Measurements from ENCODE around the gene CDHR2.

CDHR2 gene

DNA sequence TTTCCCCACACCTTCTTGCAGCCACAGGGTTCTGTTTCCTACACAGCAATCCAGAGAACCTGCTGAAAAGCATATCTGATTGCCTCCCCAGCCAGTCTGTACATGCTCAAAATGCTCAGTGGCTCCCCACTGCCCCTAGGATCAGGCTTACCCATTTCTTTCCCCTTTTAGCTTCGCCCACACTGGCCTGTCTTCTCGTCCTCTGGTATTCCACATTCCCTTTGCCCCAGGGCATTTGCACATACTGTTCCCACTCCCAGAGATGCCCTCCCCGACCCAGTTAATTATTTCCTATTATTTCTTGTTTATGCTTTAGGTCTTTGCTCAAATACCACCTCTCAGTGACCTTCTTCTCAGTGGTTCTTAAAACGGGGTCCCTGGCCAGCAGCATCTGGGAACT lies 91.5 kb downstream of the CDHR2 start:
- TF ChIP-seq GABPA (IDR thresholded peaks at IDR 0.05; ENCODE audit: low read depth): no peak
- TF ChIP-seq SPI1 (IDR thresholded peaks at IDR 0.05; ENCODE audit: borderline replicate concordance, low read depth): no peak
- no peak for TF ChIP-seq CTCF (IDR thresholded peaks at IDR 0.05; ENCODE audit: insufficient read depth, low read length)
- TF ChIP-seq POLR2AphosphoS5 (IDR thresholded peaks at IDR 0.05; ENCODE audit: low read depth): no peak
- TF ChIP-seq REST (IDR thresholded peaks at IDR 0.05; ENCODE audit: insufficient replicate concordance, low read depth): no peak
- peaks cover 9% of the 10 kb centered on the region for H3K27me3 ChIP-seq (ENCODE audit: insufficient read depth, poor library complexity, severe bottlenecking)
- DNase-seq (ENCODE audit: low read depth in 1 of 2, low spot score in 1 of 2): no peak
- no peak overlapping the region for H3K4me3 ChIP-seq (replicated peaks; ENCODE audit: insufficient read depth, low read length)
- H3K27ac ChIP-seq (replicated peaks): no peak overlapping the region

DNA sequence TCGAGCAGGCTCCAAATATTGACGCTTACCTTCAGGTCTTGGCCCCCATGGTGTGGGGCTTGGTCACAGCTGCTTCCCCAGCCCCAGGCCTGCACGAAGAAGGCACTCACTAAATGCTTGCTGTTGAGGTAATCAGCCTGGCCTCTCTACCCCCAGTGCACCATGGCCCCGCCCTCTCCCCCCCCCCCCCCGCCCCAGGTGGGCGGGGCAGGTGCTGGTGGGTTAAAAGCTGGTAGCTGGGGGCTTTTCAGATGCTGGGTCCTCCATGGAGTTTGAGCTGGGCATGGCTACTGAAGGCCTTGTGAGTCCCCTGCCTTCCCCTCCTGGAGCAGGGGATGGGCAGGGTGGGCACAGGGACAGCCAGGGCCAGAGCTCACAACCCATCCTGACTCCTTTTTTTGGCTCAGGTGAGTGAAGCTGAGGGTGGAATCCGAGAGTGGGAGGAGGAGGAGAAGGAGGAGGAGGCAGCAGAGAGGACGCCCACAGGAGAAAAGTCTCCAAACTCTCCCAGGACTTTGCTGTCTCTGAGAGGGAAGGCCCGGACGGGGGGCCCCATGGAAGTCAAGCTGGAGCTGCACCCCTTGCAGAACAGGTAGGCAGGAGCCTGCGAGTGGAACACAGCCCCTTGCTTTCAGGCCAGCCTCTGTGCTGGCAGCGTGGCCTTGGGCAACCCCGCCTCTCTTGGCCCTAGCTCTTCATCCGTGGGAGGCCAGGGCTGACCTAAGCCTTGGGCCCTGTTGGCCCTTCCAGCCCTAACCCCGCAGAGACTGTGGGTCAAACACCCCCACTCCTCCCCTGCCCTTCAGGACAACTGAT lies 93.7 kb downstream of the CDHR2 start:
- H3K27ac ChIP-seq (replicated peaks): no peak overlapping the region
- TF ChIP-seq SPI1 (IDR thresholded peaks at IDR 0.05; ENCODE audit: borderline replicate concordance, low read depth) (no peak), CTCF (IDR thresholded peaks at IDR 0.05; ENCODE audit: insufficient read depth, low read length) (no peak), REST (IDR thresholded peaks at IDR 0.05; ENCODE audit: insufficient replicate concordance, low read depth) (no peak)

GRCh38 chr5:176643491-176644219 lies 94.5 kb downstream of the CDHR2 start:
- DNase-seq (ENCODE audit: low read depth in 1 of 2, low spot score in 1 of 2): no peak
- H3K27me3 ChIP-seq (ENCODE audit: insufficient read depth, poor library complexity, severe bottlenecking): peaks cover 3% of the 10 kb centered on the region
- TF ChIP-seq CTCF (IDR thresholded peaks at IDR 0.05; ENCODE audit: insufficient read depth, low read length): no peak
- no peak for TF ChIP-seq GABPA (IDR thresholded peaks at IDR 0.05; ENCODE audit: low read depth)
- no peak for TF ChIP-seq POLR2AphosphoS5 (IDR thresholded peaks at IDR 0.05; ENCODE audit: low read depth)
- TF ChIP-seq REST (IDR thresholded peaks at IDR 0.05; ENCODE audit: insufficient replicate concordance, low read depth): no peak
- no peak for TF ChIP-seq SPI1 (IDR thresholded peaks at IDR 0.05; ENCODE audit: borderline replicate concordance, low read depth)
- no peak overlapping the region for H3K4me3 ChIP-seq (replicated peaks; ENCODE audit: insufficient read depth, low read length)
- no peak overlapping the region for H3K27ac ChIP-seq (replicated peaks)

More for the DNA sequence above, 93.7 kb downstream of the CDHR2 start:
- Histone ChIP-seq H3K4me3 (replicated peaks; ENCODE audit: insufficient read depth, low read length) (no peak overlapping the region), H3K27me3 (ENCODE audit: insufficient read depth, poor library complexity, severe bottlenecking) (peaks cover 3% of the 10 kb centered on the region)
- no peak for DNase-seq (ENCODE audit: low read depth in 1 of 2, low spot score in 1 of 2)
